ENCODE measurements around the gene AARS1. TPM values are rescaled to one million over a fixed set of nuclear protein-coding genes. Genes with fewer than 3 reads are reported as not detected.
A peak's percentile ranks its signal among the peaks of the same experiment; 100 is the strongest.
"Not testable (repeated sequence)": the region's sequence is repeated elsewhere in the genome, so short reads cannot be mapped to it uniquely, and the experiment has no call there.

The AARS1 gene
- total RNA-seq, 2 experiments from 2014 or later = 98.5 to 103 TPM

DNA sequence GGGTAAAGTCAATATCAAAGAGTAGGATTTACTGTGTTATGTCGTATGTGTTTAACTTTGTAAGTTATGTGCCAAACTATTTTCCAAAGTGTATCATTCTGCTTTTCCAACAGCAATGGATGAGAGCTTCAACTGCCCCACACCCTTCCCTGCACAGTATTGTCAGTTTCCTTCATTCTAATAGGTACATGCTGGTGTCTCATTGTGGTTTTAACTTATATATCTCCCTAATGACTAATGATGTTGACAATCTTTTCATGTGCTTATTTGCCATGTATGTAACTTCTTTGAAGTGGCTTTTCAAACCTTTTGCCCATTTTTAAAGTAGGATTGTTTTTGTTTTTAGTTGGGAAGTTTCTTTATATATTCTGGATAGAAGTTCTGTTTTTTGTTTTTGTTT, 13.4 kb upstream of the AARS1 start:
- CTCF ChIA-PET = no interaction called here
- Mint-ChIP-seq H3K27me3 (ENCODE audit: low read depth) (no peaks in the 10 kb centered on the region), H3K4me3 (no peak overlapping the region), H3K27ac (no peak overlapping the region), H3K36me3 (ENCODE audit: low read depth) (peaks cover 39% of the 10 kb centered on the region), H3K4me1 (ENCODE audit: low read depth) (peaks cover 44% of the 10 kb centered on the region), H3K9me3 (ENCODE audit: insufficient read depth) (peaks cover 14% of the 10 kb centered on the region)
- POLR2A ChIA-PET = no interaction called here
- DNase-seq = no peak
- no peak for ATAC-seq

GRCh38 chr16:70301121-70301520, 11.8 kb upstream of the AARS1 start:
- peaks cover 39% of the 10 kb centered on the region for H3K36me3 Mint-ChIP-seq (ENCODE audit: low read depth)
- peaks cover 44% of the 10 kb centered on the region for H3K4me1 Mint-ChIP-seq (ENCODE audit: low read depth)
- DNase-seq (no peak), ATAC-seq (no peak)
- peaks cover 14% of the 10 kb centered on the region for H3K9me3 Mint-ChIP-seq (ENCODE audit: insufficient read depth)
- CTCF ChIA-PET = interaction anchor here (1.3 kb wide), 1 partner anchor 12 kb away, joined by 3 read pairs; the partner anchor contains the start of gene AARS1
- H3K4me3 Mint-ChIP-seq = peak overlapping the region; percentile 91
- H3K27me3 Mint-ChIP-seq (ENCODE audit: low read depth) = no peaks in the 10 kb centered on the region
- POLR2A ChIA-PET = interaction anchor here (0.7 to 3.6 kb wide), 3 partner anchors 12 to 80 kb away, joined by 3 to 38 read pairs (median 5); partner anchors contain the start of gene AARS1
- H3K27ac Mint-ChIP-seq = no peak overlapping the region

DNA sequence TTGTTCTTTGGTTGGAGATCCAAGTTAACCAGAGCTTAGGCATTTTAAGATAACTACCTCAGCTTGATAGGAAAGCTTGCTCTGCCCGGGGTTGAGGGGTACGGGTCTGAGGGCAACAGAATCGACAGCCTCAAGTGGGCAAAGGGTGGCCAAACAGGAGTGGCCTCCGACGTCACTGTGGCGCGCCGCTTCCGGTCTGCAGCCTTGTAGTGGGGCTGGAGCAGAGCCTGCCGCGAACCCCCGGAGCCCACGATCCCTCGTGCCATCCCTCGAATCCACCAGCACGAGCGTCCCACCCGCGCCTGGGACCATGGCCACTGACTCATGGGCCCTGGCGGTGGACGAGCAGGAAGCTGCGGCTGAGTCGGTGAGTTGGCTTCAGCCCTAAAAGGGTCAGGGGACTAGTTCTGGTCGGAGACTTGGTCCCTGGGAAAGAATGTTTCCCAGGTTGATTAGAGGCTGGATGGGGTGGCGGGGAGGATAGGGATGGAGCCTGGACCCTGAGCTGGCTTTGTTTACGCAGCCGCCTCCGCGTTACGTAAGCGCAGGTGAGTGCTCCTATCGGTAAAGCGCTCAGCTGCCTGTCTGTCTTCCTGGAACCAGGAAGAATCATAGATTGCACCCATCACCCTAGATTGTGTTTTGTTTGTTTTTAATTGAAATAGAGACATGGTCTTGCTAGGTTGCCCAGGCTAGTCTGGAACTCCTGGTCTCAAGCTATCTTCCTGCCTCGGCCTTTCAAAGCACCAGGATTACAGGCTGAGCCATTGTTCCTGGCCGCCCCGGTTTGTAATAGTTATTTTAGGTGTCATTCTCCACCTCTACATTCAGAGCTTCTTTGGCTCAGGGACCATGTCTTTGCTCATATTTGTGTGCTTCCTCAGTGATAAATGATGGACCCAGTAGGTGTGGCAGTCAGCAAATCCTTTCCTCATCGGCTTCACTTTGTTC, 10.0 kb upstream of the AARS1 start, which contains the start of gene DDX19B:
Gene DDX19B (plus strand): TSS at position 199 of the 951 bp plus-strand sequence. CDS start 112 bp downstream, at position 311.
- ATAC-seq (peak; percentile 89), DNase-seq (peak; percentile 79)
- Mint-ChIP-seq H3K9me3 (ENCODE audit: insufficient read depth) (peaks cover 14% of the 10 kb centered on the region), H3K36me3 (ENCODE audit: low read depth) (peaks cover 31% of the 10 kb centered on the region), H3K27ac (peak within 1 kb of the TSS; percentile 93), H3K27me3 (ENCODE audit: low read depth) (no peaks in the 10 kb centered on the region), H3K4me1 (ENCODE audit: low read depth) (peaks cover 35% of the 10 kb centered on the region), H3K4me3 (peak within 1 kb of the TSS; percentile 91)
- CTCF ChIA-PET = interaction anchor here (0.8 to 2.2 kb wide), 10 partner anchors 9 to 82 kb away, joined by 3 to 8 read pairs (median 4); partner anchors contain the start of genes AARS1 and EXOSC6
- POLR2A ChIA-PET = interaction anchor here (0.6 to 3.6 kb wide), 11 partner anchors 9 to 1760 kb away, joined by 3 to 47 read pairs (median 4); partner anchors contain the start of genes AARS1, DDX19A and ZFP90

- ChIA-PET POLR2A (interaction anchor here (1.2 kb wide), 1 partner anchor 51 kb away, joined by 3 read pairs; no protein-coding TSS in a partner anchor), CTCF (no interaction called here)
- peaks cover 25% of the 10 kb centered on the region for H3K4me1 Mint-ChIP-seq (ENCODE audit: low read depth)
- ATAC-seq (no peak), DNase-seq (no peak)
- H3K27ac Mint-ChIP-seq = no peak overlapping the region
- no peak overlapping the region for H3K4me3 Mint-ChIP-seq
- peaks cover 3% of the 10 kb centered on the region for H3K9me3 Mint-ChIP-seq (ENCODE audit: insufficient read depth)
- H3K36me3 Mint-ChIP-seq (ENCODE audit: low read depth) = peaks cover 11% of the 10 kb centered on the region
- H3K27me3 Mint-ChIP-seq (ENCODE audit: low read depth) = no peaks in the 10 kb centered on the region
These were observed 6.3 kb upstream of the AARS1 start for GRCh38 chr16:70295634-70296033.

DNA sequence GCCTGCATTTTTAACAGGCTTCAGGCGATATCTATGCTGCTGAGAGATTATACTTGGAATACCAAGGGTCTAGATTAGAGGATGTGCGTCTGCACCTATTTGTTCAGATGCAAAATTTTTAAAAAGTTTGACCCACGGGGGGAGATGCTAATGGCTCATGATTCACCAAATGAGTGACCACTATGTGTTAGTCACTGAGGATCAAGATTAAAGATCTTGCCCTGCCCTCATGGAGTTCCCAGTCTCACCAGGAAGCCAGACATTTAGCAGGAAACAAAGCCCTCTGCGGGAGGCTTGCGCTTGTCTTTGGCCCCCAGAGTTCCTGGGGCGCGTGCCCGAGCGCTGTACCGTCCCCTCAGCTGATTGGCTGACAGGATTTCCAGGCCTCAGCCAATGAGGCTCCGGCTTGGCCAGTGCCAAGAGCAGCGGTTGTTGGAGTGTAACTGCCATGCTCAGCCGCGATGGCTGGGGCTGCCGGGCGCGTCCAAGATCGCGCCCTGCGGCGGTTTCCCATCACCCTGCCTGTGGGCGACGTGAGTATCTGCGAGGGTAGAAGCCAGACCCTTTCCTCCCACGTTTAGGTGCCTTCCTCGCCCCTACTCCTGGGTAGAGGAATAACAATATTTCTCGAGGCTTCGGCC, 5.2 kb upstream of the AARS1 start:
- CTCF ChIA-PET = no interaction called here
- POLR2A ChIA-PET = no interaction called here
- Mint-ChIP-seq H3K4me3 (no peak overlapping the region), H3K27me3 (ENCODE audit: low read depth) (no peaks in the 10 kb centered on the region), H3K4me1 (ENCODE audit: low read depth) (peaks cover 24% of the 10 kb centered on the region), H3K27ac (no peak overlapping the region), H3K9me3 (ENCODE audit: insufficient read depth) (no peaks in the 10 kb centered on the region), H3K36me3 (ENCODE audit: low read depth) (peaks cover 3% of the 10 kb centered on the region)
- no peak for ATAC-seq
- no peak for DNase-seq

GRCh38 chr16:70292148-70292547, 2.8 kb upstream of the AARS1 start:
- not testable (repeated sequence) for H3K36me3 Mint-ChIP-seq (ENCODE audit: low read depth); H3K4me3 Mint-ChIP-seq; H3K27ac Mint-ChIP-seq; H3K27me3 Mint-ChIP-seq (ENCODE audit: low read depth); ATAC-seq; H3K9me3 Mint-ChIP-seq (ENCODE audit: insufficient read depth); DNase-seq
- peaks cover 27% of the 10 kb centered on the region for H3K4me1 Mint-ChIP-seq (ENCODE audit: low read depth)
- POLR2A ChIA-PET = interaction anchor here (0.6 kb wide), 1 partner anchor 85 kb away, joined by 3 read pairs; no protein-coding TSS in a partner anchor
- CTCF ChIA-PET = interaction anchor here (1.5 kb wide), 1 partner anchor 41 kb away, joined by 3 read pairs; the partner anchor contains the start of gene EXOSC6

DNA sequence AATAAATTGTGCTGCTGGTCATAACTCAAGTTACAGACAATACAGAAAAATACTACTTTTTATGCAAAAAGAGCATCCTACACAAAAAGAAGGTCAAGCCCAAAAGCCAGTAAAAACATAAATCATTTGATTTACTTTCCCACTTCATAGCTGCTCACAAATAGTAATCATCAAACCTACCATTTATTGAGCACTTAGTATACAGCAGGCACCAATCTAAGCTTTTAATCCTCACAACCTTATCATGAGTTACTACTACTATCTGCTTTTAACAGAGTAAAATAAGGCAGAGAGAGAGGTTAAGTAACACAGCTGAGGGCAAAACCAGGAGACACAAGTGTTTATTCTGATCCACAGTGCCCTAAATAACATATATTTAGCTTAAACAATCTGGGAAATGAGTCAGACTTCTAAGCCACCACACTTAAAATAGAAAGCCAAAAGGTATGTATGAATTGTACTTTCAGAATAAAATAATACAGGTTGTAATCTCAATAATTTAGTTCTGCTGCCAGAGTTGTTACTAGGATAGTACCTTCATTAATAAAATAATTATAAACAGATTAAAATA, 1.7 kb upstream of the AARS1 start:
- Mint-ChIP-seq H3K4me1 (ENCODE audit: low read depth) (peaks cover 27% of the 10 kb centered on the region), H3K36me3 (ENCODE audit: low read depth) (peaks cover 9% of the 10 kb centered on the region), H3K27ac (peak overlapping the region; percentile 39), H3K9me3 (ENCODE audit: insufficient read depth) (no peaks in the 10 kb centered on the region), H3K4me3 (no peak overlapping the region), H3K27me3 (ENCODE audit: low read depth) (no peaks in the 10 kb centered on the region)
- ATAC-seq = no peak
- ChIA-PET CTCF (interaction anchor here (1.1 to 1.5 kb wide), 2 partner anchors 8 to 24 kb away, joined by 4 to 5 read pairs; partner anchors contain the start of gene DDX19B), POLR2A (interaction anchor here (0.5 to 1.2 kb wide), 3 partner anchors 8 to 151 kb away, joined by 3 to 4 read pairs (median 3); partner anchors contain the start of gene DDX19B)
- DNase-seq = no peak

- not testable (repeated sequence) for ATAC-seq; H3K9me3 Mint-ChIP-seq (ENCODE audit: insufficient read depth); DNase-seq; H3K27me3 Mint-ChIP-seq (ENCODE audit: low read depth)
- POLR2A ChIA-PET = interaction anchor here (2.1 to 2.4 kb wide), 3 partner anchors 12 to 59 kb away, joined by 11 to 26 read pairs (median 17); partner anchors contain the start of genes DDX19A, DDX19B and EXOSC6
- CTCF ChIA-PET = interaction anchor here (7.2 kb wide), 1 partner anchor 34 kb away, joined by 50 read pairs; the partner anchor contains the start of gene EXOSC6
- Mint-ChIP-seq H3K4me1 (ENCODE audit: low read depth) (peaks cover 56% of the 10 kb centered on the region), H3K27ac (peak overlapping the region; percentile 75), H3K36me3 (ENCODE audit: low read depth) (peaks cover 36% of the 10 kb centered on the region), H3K4me3 (peak overlapping the region; percentile 100)
These were observed 1.9 kb downstream of the AARS1 start for GRCh38 chr16:70287304-70287971.

- Mint-ChIP-seq H3K36me3 (ENCODE audit: low read depth) (peaks cover 61% of the 10 kb centered on the region), H3K9me3 (ENCODE audit: insufficient read depth) (no peaks in the 10 kb centered on the region), H3K4me3 (no peak overlapping the region), H3K27ac (no peak overlapping the region), H3K27me3 (ENCODE audit: low read depth) (no peaks in the 10 kb centered on the region), H3K4me1 (ENCODE audit: low read depth) (peaks cover 5% of the 10 kb centered on the region)
- DNase-seq = no peak
- ATAC-seq = no peak
- ChIA-PET CTCF (no interaction called here), POLR2A (no interaction called here)
These were observed 12.9 kb downstream of the AARS1 start for GRCh38 chr16:70276392-70276791.

DNA sequence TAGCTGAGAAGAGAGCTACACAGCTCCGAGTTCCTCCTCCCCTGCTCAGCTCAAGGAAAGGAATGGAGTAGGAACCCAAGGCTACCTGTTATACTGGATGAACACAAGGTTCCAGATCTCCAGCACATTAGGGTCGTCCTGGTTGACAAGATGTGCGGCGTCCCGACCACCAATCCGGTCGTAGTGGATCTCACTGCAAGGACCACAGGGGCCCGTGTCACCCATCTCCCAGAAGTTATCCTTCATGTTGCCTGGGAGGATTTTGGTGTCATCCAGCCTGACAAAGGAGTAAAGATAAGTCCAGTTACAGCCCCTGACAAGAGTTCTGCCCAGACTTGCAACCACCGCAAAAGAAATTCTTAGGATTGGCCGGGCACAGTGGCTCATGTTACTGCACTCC, 17.6 kb downstream of the AARS1 start:
- peaks cover 67% of the 10 kb centered on the region for H3K36me3 Mint-ChIP-seq (ENCODE audit: low read depth)
- POLR2A ChIA-PET = interaction anchor here (1.2 kb wide), 1 partner anchor 9 kb away, joined by 3 read pairs; no protein-coding TSS in a partner anchor
- ATAC-seq (no peak), DNase-seq (no peak)
- H3K4me3 Mint-ChIP-seq = no peak overlapping the region
- no peak overlapping the region for H3K27ac Mint-ChIP-seq
- no peaks in the 10 kb centered on the region for H3K27me3 Mint-ChIP-seq (ENCODE audit: low read depth)
- H3K9me3 Mint-ChIP-seq (ENCODE audit: insufficient read depth) = no peaks in the 10 kb centered on the region
- CTCF ChIA-PET = interaction anchor here (0.8 to 1.1 kb wide), 2 partner anchors 16 to 20 kb away, joined by 3 read pairs; partner anchors contain the start of gene EXOSC6
- no peaks in the 10 kb centered on the region for H3K4me1 Mint-ChIP-seq (ENCODE audit: low read depth)

GRCh38 chr16:70270176-70270575, 19.1 kb downstream of the AARS1 start:
- CTCF ChIA-PET = no interaction called here
- DNase-seq (no peak), ATAC-seq (no peak)
- Mint-ChIP-seq H3K27ac (no peak overlapping the region), H3K4me1 (ENCODE audit: low read depth) (no peaks in the 10 kb centered on the region), H3K36me3 (ENCODE audit: low read depth) (peaks cover 70% of the 10 kb centered on the region), H3K4me3 (no peak overlapping the region), H3K9me3 (ENCODE audit: insufficient read depth) (no peaks in the 10 kb centered on the region), H3K27me3 (ENCODE audit: low read depth) (no peaks in the 10 kb centered on the region)
- POLR2A ChIA-PET = no interaction called here

Measured in activated CD8-positive, alpha-beta T cell treated with anti-CD3 and anti-CD28 coated beads, Interleukin-2, amount 10 ng/mL, durations not matched to agents 7 days and 5 days (primary cell).